Natural killer cell (primary cell): ENCODE data around the gene IL17B. TPM values are rescaled to one million over a fixed set of nuclear protein-coding genes. Genes with fewer than 3 reads are reported as not detected.

Experiments
- ATAC-seq, 3 donors: fragments of 150-1000 bp in 2 of 3; fragments of 200-7000 bp in 1 of 3; cut with Tn5 transposase; 1 replicate in 1 of 3; 2 replicates in 2 of 3; pipeline ENCODE4 v1.10.0; 2021; ENCODE audit warnings: mild to moderate bottlenecking in 2 of 3, moderate library complexity in 2 of 3
- DNase-seq, 2 donors: peaks; one replicate each; pipeline versions ENCODE4 v3.0.0 to v3.0.0-alpha.2; 2013 to 2021; ENCODE audit warnings: mixed read lengths in 1 of 2
- H3K27ac ChIP-seq: one replicate; pipeline ENCODE4 v1.5.1; 2013; ENCODE audit warnings: mild to moderate bottlenecking, low read length
- H3K27me3 ChIP-seq: one replicate; pipeline ENCODE4 v1.6.1; 2013; ENCODE audit warnings: low read length; ENCODE audit not compliant: control insufficient read depth, insufficient read depth
- H3K36me3 ChIP-seq: one replicate; pipeline ENCODE4 v1.6.1; 2013; ENCODE audit warnings: low read length; ENCODE audit not compliant: control insufficient read depth, insufficient read depth
- H3K4me1 ChIP-seq: one replicate; pipeline ENCODE4 v1.6.1; 2013; ENCODE audit warnings: low read length; ENCODE audit not compliant: control insufficient read depth, insufficient read depth
- H3K4me3 ChIP-seq: one replicate; pipeline ENCODE4 v1.5.1; 2013; ENCODE audit warnings: low read length
- H3K9me3 ChIP-seq: one replicate; pipeline ENCODE4 v1.6.1; 2013; ENCODE audit warnings: low read length; ENCODE audit not compliant: control insufficient read depth, insufficient read depth
- H3K27ac Mint-ChIP-seq, 2 donors: one replicate each; pipeline ENCODE4 v1.8.0; 2022; ENCODE audit warnings: mild to moderate bottlenecking in 2 of 2, mixed read lengths in 2 of 2, moderate library complexity in 1 of 2
- H3K27me3 Mint-ChIP-seq, 2 donors: one replicate each; pipeline ENCODE4 v1.8.0; 2022; ENCODE audit warnings: low read depth in 2 of 2, mixed read lengths in 2 of 2
- H3K36me3 Mint-ChIP-seq: one replicate; pipeline ENCODE4 v1.8.0; 2022; ENCODE audit warnings: mixed read lengths
- H3K4me1 Mint-ChIP-seq, 2 donors: one replicate each; pipeline ENCODE4 v1.8.0; 2022; ENCODE audit warnings: mixed read lengths in 2 of 2
- H3K4me3 Mint-ChIP-seq: one replicate; pipeline ENCODE4 v1.8.0; 2022; ENCODE audit warnings: mild to moderate bottlenecking, moderate library complexity, mixed read lengths
- H3K9me3 Mint-ChIP-seq, 2 donors: one replicate each; pipeline ENCODE4 v1.8.0; 2022; ENCODE audit warnings: mixed read lengths in 2 of 2
- WGBS: methylation state at CpG from one replicate; pipeline ENCODE4 v1.1.7; 2013; ENCODE audit warnings: missing lambda C conversion rate; ENCODE audit not compliant: insufficient coverage; 5-methylcytosine and 5-hydroxymethylcytosine counted together
- intact Hi-C: fragments of 100-400 bp; cut with micrococcal nuclease; formaldehyde crosslinking; loops from one replicate; pipeline ENCODE4 v1.14.2; 2022
- total RNA-seq, 4 donors: library from RNA; stranded (reverse); fragments of 120-200 nt in 1 of 4; gene quantifications; one replicate each; pipeline versions ENCODE4 v1.2.3 to v1.2.4, GENCODE V29; 2013 to 2022
- TF ChIP-seq, protein P1 (sequence below): fragments of 200-600 bp; IDR thresholded peaks from one replicate; pipeline ENCODE4 v1.8.0; 2022; ENCODE audit warnings: antibody characterized with exemption

Gene IL17B
- total RNA-seq, 3 donors from 2014 or later (not counting 1 experiment from before 2014, with no cell fraction given) = not detected

DNA sequence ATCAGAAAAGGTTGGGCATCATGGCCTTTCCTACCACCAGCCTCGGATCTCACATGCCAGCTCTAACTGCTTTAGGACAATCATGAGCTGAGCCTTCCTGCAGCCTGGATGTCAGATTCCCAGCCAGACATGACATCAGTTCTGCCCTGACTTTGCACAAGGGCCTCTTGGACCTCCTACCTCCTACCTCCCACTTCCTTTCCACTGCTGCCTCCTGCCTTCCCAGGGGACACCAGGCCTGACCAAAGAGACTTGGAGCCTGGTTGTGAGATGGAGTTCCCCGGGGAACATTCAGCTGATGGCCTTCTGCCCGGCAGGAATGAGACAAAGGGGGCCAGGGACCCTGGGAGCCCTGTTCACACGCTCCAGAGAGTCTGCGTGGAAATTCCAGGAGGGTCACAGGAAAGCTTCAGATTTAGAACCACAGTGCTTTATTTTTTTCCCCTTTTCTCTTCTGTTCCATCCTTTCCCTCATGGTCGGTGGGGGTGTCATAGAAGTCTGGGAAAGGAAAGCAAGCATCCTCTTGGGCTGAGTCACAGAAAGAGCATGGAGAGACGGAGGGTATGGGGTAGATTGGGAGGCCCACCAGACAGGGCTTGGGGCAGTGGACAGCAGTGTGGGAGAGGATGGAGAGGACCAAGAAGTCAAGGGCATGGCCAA, 35.4 kb upstream of the IL17B start:
- H3K9me3 Mint-ChIP-seq = no peaks in the 10 kb centered on the region
- no peaks in the 10 kb centered on the region for H3K36me3 ChIP-seq
- H3K27me3 ChIP-seq = no peaks in the 10 kb centered on the region
- TF ChIP-seq, protein P1, sequence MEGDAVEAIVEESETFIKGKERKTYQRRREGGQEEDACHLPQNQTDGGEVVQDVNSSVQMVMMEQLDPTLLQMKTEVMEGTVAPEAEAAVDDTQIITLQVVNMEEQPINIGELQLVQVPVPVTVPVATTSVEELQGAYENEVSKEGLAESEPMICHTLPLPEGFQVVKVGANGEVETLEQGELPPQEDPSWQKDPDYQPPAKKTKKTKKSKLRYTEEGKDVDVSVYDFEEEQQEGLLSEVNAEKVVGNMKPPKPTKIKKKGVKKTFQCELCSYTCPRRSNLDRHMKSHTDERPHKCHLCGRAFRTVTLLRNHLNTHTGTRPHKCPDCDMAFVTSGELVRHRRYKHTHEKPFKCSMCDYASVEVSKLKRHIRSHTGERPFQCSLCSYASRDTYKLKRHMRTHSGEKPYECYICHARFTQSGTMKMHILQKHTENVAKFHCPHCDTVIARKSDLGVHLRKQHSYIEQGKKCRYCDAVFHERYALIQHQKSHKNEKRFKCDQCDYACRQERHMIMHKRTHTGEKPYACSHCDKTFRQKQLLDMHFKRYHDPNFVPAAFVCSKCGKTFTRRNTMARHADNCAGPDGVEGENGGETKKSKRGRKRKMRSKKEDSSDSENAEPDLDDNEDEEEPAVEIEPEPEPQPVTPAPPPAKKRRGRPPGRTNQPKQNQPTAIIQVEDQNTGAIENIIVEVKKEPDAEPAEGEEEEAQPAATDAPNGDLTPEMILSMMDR = no peak
- WGBS = 82% methylated on average over 7 of the region's 7 CpGs
- no peaks in the 10 kb centered on the region for H3K4me1 ChIP-seq
- no peaks in the 10 kb centered on the region for H3K9me3 ChIP-seq
- H3K27me3 Mint-ChIP-seq = no peaks in the 10 kb centered on the region
- no peak overlapping the region for H3K27ac Mint-ChIP-seq
- intact Hi-C loops = no loop called here
- H3K4me3 ChIP-seq = no peak overlapping the region
- H3K4me1 Mint-ChIP-seq = no peaks in the 10 kb centered on the region
- no peak overlapping the region for H3K27ac ChIP-seq
- no peak overlapping the region for H3K4me3 Mint-ChIP-seq
- DNase-seq (no peak), ATAC-seq (no peak)
- H3K36me3 Mint-ChIP-seq = no peaks in the 10 kb centered on the region

DNA sequence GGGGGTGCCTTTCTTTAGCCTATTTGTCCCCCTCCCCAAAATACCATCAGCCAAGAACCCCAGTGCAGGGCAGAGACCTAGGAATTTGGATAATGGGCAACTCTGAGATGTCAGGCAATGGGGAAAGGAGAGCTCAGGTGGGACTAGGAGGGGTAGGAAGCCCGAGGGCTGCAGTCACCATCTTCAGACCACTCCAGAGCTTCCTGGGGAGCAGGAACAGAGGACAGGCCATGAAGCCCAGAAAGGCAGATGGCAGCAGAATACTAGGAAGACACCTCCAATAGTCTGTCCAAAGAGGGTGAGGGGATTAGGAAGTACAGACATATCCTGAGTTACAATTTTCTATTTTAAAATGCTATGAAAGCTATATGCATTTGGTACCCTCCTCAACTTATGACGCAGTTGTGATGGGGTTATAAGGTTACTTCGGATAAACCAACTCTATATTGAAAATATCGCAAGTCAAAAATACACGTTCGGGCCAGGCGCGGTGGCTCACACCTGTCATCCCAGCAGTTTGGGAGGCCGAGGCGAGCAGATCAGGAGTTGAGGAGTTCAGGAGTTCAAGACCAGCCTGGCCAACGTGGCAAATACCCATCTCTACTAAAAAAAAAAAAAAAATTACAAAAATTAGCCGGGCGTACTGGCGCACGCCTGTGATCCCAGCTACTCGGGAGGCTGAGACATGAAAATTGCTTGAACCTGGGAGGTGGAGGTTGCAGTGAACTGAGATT, 34.6 kb upstream of the IL17B start:
- H3K4me1 ChIP-seq = no peaks in the 10 kb centered on the region
- intact Hi-C loops = no loop called here
- no peak overlapping the region for H3K4me3 ChIP-seq
- Mint-ChIP-seq H3K27ac (no peak overlapping the region), H3K36me3 (no peaks in the 10 kb centered on the region), H3K9me3 (no peaks in the 10 kb centered on the region), H3K4me1 (no peaks in the 10 kb centered on the region), H3K4me3 (no peak overlapping the region), H3K27me3 (no peaks in the 10 kb centered on the region)
- no peak overlapping the region for H3K27ac ChIP-seq
- no peak for DNase-seq
- H3K36me3 ChIP-seq = no peaks in the 10 kb centered on the region
- ATAC-seq = no peak
- H3K27me3 ChIP-seq = no peaks in the 10 kb centered on the region
- 87% methylated on average over 15 of the region's 16 CpGs for WGBS
- no peaks in the 10 kb centered on the region for H3K9me3 ChIP-seq
- TF ChIP-seq, protein P1 = no peak

DNA sequence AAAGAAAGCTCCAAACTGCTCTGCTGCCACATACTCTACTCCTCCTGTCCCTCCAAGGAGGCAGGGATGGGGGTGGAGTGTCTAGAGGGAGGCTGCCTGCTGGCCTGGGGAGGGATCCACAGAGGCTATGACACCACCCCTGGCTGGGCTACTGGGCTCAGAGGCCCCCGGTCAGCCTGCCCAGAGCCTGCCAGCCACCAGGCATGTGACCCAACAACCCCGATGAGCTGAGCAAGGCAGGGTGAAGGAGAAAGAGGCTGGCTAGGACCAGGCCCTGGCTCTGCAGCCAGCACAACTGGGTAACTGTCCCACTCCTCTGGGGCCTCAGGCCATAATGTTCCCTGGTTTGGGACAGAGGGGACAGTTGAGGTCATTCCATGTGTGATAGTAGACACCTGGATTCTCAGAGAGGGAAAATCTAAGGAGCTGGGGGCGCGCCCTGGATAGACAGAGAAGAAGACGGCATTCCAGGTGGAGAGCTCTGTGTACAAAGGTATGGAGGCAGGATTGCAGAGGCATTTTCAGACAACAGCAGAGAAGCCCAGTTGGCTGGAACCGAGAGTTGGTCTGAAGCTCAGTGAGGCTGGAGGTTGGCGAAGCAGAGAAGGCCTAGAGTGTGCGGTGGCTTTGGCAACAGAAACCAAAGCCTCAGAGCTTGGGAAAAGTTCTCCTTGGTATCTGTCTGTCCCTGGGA, 33.8 kb upstream of the IL17B start:
- 94% methylated on average over 8 of the region's 8 CpGs for whole genome bisulfite sequencing
- intact Hi-C loops = no loop called here
- TF ChIP-seq, protein P1 = no peak
- Mint-ChIP-seq H3K27ac (no peak overlapping the region), H3K36me3 (no peaks in the 10 kb centered on the region), H3K9me3 (no peaks in the 10 kb centered on the region), H3K27me3 (peaks cover 0 to under 1% of the 10 kb centered on the region in 2 donors), H3K4me3 (no peak overlapping the region), H3K4me1 (no peaks in the 10 kb centered on the region)
- Histone ChIP-seq H3K4me1 (no peaks in the 10 kb centered on the region), H3K9me3 (no peaks in the 10 kb centered on the region), H3K27me3 (no peaks in the 10 kb centered on the region), H3K27ac (no peak overlapping the region), H3K4me3 (no peak overlapping the region), H3K36me3 (no peaks in the 10 kb centered on the region)
- DNase-seq (no peak), ATAC-seq (no peak)
